Measurements from ENCODE around the gene STK10.
"Not testable (repeated sequence)": the region's sequence is repeated elsewhere in the genome, so short reads cannot be mapped to it uniquely, and the experiment has no call there.

The STK10 gene

DNA sequence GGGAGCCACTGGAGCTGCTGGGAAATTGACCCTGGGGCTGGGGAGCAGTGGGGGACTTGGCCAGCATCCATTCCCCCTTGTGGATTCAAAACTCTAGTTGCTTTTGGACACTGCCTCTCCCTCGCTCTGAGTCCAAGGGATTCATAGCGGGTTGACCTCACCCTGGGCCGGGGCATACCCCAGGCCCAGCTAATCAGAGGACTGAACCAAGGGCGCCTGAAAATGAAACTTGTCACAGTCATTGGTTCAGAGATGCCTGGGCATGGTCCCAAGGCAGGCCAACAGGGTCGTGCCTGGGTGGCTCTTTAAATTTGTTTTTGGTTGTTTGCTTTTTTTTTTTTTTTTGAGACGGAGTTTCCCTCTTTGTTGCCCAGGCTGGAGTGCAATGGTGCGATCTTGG is 22.6 kb downstream of the STK10 start:
- no peak for DNase-seq

DNA sequence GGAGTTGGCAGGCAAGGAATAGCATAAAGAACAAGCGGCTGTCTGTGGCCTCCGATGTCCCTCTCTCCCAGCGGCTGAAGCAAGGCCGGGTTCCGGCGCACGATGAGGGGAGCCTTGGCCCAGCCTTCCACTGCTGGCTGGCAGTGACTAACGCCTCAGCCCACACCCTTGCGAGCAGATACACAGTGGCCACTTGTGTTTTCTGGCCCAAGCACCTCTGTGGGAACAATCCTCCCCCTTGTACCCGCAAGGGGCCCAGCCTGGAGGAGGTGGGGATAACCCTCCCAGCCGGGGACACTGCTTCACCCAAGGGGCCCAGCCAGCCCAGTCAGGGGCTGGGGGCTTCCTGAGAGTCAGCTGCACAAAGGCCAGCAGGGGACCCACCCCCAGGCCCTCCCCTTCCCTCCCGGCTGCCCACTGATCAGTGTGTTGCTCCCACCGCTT is 23.2 kb downstream of the STK10 start:
- DNase-seq, result no peak

DNA sequence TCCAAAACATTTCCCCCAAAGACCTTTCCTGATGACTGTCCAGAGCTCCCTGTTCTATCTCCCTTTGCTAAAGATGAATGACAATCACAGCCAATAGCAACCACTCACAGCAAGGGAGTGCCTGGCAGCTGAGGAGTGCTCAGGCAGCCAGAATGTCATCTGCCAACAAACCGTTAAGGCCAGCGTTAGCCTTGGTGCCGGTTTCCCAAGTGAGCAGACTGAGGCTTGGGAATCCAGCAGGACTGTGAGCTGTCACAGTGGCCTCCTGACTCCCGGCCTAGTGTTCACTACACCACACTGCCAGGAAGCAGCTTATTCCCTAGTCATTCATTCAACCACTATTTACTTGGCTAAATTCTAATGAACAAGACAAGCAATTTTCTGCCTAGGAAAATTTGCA is 24.7 kb downstream of the STK10 start:
- DNase-seq, result no peak

DNA sequence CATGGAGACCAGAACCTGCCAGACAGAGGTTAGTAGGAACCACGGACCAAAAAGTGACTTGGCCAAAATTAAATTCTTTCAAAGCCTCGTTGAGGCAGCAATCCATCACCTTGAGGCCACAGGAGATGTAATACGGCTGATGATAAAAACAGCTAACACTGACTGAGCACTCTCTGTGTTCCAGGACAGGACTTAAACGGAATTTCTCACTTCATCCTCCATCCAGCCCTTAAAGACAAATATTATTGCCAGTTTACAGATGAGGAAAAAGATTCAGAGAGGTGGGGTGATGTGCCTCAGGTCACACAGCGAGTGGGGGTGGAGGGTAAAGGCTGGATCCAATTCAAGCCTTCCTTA is 25.1 kb downstream of the STK10 start:
- DNase-seq, result no peak

DNA sequence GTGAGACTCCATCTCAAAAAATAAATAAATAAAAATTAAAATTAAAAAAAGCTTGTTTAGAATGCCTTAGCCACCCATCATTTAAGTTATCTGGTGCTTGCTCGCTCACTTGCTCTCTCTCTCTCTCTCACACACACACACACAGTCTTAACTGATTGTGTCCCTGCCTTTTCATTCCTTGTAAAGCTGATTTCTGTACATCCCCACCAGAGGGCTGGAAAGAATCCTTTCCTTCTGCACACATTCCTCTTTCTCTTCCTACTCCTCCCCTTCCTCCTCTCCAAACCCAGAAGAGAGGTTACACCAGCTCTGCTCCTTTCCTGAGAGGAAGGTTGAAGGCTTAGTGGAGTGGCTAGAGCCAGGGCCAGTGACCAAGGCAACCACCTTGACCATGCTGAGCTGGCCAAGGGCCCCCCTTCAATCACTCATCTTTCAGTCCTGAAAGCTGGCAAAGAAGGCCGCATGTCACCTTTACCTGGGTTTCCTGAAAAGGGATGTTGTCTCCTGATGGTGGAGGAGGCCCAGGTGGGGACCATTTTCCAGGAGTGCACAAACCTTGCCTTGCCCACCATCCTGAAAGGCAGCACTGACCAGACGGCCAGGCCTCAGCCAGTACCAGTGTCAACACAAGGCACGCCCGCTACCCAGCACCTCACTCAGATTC is 25.6 kb downstream of the STK10 start:
- no peak for DNase-seq

DNA sequence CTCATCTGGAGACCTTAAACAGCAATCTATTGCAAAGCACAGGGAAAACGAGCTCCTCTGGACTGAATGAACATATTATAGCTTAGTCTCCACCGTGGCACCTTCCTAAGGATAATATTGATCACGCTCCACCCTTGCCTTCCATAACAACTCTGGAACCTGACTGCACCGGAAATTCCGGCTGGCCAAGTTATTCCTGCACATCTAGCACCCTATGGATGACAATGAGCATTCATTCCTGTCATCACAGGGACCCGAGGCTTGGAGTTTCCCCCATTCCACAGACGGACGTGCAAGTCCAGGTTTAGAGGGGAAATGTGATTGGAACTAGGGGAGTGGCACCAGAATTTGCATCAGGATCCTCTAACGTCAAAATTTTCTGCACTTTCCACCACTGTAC is 27.5 kb downstream of the STK10 start:
- DNase-seq, result no peak

DNA sequence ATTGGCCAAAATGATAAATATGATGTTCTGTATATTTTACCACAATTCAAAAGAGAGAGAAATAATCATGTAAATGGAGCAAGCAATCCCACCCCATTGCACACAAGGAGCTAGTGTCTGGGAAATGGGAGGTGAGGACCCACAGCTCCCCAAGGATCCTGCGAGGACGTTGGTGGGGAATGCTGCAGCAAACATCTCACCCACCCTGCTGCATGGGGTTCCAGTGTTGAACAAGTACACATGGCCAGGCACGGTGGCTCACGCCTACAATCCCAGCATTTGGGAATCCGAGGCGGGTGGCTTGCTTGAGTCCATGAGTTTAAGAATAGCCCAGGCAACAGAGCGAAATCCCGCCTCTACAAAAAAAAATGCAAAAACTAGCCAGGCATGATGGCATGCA is 29.0 kb downstream of the STK10 start:
- DNase-seq, result no peak

DNA sequence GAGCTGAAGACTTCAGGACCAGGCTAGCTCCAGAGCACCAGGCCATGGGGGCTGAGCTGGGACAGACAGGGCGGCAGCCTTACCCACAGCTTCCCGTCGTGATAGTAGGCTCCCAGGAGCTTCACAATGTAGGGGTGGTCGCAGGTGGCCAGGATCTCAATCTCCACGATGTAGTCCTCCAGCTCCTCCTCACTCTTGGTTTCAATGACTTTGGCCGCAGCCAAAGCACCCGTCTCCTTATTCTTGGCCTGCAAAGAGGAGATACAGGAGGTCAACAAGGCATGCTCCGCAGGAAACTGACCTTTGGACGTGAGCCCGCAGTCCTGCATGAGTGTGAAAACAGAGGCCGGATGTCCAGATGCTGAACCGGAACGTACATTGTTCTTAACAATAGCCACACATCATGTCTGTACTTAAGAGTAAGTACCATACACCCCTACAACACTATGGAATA is 31.5 kb downstream of the STK10 start:
- no peak for DNase-seq

DNA sequence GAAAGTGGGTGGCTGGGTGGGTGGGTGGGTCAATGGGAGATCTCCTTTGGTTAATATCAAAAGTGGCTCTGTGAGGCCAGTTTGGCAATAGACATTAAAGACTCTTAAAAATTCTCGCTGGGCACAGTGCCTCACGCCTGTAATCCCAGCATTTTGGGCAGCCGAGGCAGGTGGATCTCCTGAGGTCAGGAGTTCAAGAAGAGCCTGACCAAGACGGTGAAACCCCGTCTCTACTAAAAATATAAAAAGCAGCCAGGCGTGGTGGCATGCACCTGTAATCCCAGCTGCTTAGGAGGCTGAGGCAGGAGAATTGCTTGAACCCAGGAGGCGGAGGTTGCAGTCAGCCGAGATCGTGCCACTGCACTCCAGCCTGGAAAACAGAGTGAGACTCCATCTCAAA is 32.9 kb downstream of the STK10 start:
- not testable (repeated sequence) for DNase-seq

DNA sequence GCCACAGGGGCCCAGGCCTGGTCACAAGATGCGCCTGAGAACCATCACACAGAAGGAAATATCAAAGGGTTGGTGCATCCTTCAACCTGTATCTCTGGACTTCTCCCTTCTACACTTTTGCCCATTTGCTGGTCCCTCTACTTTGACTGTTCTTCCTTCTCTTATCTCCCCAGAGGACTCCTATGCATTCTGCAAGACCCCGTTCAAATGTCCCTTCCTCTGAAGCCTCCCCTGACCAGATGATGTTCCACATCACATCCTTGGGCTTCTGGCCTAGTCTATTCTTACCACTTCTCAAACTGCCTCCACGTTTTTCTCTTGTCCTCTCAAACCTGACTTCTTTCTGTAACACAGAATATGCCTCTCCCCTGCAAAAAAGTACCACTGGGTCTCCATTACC is 34.3 kb downstream of the STK10 start:
- DNase-seq, result no peak

DNA sequence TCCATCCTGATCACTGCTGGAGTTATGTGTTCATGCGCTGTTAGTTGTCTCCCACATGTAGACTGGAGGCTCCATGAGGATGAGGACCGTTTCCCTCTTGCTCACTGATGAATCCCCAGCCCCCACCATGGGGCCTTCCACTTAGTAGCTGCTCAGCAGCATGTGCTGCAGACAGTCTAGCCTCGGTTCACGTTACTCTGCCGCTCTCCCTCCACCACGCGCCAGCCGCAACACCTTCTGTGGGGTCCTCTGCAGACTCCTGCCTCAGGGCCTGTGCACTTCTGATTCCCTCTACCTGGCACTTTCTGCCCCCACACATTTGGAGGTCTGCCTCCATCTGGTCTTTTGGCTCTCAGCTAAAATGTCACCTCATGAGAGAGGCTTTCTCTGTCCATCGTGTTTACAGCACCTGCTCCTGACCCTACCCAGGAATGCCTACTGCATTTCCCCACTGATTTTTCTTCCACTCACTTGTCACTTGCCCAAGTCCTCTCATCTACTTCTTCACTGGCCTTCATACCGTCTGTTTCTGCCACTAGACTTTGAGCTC is 36.3 kb downstream of the STK10 start:
- no peak for DNase-seq

DNA sequence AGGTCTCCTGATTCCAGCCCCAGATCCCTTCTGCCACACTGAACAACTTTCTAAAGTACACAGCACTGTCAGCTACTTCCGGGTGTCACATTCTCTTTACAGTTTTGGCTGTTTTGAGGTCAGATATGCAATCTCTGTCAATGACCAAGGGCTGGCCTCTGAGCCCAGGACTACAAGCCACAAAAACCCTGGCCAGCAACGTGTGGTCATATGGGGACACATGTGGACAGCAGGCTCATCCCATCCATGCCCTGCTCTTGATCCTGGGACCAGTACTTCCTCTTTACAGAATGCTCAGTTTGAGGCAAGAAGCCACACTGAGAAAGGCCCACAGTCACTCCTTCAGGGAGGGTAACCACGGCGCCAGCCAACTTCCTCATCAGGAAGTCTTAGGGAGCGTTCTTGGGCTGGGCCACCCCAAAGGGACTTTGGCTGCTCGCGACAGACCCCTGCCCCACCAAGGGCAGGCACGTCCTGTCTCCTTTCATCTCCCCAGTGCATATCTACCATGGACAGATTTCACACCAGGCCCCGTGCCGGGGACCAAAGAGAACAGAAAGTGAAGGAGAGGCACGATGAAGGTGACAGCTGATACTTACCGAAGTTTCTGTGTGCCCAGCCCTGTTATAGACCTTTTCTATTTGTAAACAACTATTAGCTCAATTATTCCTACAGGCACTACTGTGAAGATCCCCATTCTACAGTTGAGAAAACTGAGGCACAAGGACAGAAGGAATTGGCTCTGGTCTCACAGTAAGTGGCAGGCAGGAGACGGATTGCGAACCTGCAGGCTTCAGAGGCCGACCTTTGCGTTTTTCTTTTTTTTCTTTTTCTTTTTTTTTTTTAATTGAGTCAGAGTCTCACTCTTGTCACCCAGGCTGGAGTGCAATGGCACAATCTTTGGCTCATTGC is 37.3 kb downstream of the STK10 start:
- DNase-seq, result peak in 2 of 5 donors; percentile 5 to 33

DNA sequence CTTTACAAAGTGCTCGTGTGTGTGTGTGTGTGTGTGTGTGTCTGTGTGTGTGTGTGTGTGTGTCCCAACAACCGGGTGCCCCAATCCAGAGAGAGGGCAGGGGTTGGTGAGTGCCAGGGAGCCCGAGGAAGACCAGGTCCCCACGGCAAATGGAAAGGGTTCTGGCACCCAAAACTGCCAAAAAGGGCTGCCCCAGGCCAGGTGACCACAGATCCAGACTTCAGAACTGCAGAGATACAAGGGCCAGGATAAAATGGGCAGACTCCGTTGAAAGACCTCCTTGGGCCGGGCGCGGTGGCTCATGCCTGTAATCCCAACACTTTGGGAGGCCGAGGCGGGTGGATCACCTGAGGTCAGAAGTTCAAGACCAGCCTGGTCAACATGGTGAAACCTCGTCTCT is 38.5 kb downstream of the STK10 start:
- not testable (repeated sequence) for DNase-seq

DNA sequence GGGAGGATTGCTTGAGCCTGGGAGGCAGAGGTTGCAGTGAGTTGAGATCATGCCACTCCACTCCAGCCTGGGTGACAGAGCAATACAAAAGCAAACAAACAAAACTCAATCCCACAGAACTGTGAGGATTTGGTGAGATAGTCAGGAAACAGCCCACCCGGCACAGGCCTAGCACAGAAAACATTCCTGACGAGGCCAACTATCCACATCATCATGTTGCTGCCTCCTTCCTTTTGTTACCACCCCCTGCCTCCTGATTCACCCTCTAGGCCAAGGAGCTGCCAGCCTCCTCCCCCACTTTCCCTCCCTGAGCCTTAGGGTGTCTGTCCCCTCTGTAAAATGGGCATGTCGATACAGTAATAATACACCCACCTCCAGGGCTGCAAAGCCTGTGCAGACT is 39.0 kb downstream of the STK10 start:
- no peak for DNase-seq

DNA sequence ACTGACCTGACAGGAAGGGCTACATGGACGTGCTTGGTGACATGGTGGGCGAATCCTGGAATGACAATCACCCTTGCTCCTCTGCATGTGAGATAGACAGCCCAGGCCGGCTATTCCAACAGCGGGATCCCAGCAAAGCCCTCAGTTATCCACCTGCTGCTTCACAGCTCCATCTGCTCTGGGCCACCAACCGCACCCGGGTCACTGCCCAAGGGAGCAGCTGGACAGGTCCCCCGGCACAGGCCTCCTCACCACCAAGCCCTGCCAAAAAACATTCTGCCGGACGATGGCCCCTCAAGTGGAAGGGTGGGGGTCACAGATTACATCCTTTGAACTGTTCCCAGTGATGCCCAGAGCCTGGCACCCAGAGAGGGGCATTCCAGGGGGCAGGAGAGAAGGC is 39.6 kb downstream of the STK10 start:
- no peak for DNase-seq

DNA sequence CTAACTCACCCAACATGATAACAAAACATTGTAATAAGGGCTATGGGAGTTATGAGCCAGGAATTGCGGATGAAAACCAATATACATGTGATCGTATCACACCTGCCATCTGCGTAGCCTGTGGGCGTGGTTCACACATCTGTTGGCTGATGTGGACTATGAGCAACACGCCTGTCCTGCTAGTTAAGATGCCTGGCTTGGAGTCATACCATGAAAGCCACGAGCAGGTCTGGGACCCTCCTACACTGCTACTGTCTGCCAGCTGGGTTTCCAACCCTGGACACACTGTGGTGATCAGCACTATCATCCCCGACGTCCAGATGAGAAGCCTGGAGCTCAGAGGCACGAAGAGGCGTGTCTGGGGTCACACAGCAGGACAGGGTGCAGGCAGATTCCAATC is 40.2 kb downstream of the STK10 start:
- no peak for DNase-seq

DNA sequence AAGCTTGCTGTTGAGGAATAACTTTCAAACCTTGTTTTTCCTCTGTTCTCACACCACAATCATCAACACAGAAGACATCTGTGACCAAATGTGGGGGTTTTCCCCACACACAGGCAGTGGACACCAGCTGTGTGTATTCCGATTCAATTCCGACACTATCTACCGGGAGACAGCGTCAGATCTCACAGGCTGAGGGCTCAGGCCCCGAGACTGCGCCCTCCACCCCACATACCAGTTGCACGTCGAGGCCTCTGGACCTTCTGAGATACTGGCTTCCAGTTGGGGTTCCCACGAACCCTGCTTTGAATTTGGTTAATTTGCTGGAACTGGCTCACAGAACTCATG is 41.3 kb downstream of the STK10 start:
- DNase-seq, result no peak

DNA sequence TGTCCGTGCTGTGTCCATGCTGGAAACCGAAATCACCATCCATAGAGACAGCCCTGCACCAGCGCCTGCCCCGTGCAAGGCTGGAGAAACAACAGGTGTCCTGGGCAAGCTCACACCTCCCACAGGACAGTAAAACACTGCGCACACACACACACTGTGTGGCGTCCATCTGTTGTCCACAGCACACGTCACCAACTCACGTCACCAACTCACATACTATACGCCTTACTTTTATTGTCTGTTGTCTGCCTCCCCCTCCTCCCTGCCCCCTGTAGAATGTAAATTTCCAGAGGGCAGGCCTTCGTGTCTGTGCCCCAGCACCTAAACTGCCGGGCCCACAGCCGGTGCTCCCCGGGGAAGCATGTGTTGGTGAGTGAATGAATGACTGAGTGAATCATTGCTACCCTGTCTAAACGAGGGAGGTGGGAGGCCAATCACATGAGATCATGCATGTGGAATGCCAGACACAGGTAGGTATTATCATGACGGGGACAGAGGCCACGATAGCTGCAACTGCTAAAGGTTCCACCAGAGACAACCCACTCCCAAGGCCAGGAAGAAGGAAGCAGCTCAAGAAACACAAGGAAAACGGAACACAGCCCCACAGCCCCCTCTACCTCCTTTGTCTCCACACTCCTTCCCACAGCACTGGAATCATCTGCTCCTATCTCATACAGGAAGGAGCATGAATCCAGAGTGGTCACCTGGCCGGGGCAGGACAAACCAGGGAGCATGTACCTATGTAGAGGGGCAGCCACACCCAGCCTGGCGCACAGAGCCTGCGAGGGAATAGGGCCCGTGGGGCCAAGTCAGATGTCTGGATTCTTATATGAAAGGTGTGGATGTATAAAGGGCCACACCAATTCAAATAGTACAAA is 41.9 kb downstream of the STK10 start:
- DNase-seq, result no peak

DNA sequence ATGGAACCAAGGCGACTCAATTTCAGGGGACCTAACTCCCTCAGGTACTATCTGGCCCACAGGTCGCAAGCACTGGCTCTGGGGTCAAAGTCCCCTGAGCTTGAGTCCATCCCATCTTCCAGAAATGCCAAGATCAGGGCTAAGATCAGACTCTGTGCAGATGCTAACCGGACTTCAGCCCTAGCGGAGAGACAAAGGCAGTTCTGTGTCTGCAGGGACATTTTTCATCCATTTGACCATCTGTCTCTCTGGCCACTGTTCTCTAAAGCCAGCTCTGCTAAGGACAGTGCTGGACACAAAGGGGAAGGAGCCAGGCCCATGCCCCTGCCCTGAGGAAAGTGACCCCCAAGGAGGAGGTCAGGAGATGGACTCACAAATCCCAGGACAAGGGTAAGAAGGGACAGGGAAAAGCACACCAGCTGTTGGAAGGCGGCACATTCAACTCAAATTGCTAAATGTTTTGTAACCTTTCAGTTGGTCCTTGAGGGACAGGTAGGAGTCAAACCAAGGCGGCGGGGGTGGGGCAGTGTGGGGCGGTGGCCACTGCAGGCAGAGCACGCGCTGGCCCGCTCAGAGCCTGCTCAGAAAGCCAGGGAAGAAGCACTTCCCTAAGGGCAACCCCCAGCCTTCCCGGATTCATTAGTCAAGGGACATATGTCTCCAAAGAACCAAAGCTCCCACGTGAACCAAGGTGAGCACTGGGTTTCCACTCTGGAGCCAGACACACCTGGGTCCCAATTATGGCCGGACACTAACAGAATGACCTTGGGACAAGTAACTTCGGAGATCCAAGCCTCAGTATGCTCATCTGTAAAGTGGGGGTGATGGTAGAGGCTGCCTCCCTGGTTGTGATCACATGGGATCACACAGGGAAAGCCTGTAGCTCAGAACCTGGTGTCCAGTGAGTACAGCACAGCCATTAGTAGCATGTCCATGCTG is 42.8 kb downstream of the STK10 start:
- DNase-seq, result no peak

DNA sequence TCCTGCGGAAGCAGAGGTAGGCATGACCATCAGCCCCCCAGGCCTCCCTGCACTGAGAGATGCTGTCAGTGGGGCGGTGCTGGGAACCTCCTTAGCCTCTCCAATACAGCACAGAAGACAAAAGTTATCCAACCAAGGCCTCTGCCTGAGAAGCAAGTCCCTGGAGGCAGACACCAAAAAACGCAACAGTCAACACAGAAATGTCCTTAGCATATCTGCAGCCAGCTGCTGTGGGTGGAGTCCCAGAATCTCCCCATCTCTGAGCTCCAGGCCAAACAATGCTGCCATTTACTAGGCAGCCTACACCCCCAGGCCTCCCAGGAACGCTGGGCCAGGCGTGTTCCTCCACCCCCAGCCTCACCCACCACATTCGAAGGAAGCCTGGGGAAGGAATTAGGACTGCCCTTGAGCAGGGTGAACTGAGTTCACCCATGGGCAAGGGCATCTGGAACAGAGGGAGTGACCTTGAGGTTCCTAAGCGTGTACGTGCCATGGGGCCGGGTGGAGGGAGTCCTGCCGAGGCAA is 43.7 kb downstream of the STK10 start:
- DNase-seq, result no peak

DNA sequence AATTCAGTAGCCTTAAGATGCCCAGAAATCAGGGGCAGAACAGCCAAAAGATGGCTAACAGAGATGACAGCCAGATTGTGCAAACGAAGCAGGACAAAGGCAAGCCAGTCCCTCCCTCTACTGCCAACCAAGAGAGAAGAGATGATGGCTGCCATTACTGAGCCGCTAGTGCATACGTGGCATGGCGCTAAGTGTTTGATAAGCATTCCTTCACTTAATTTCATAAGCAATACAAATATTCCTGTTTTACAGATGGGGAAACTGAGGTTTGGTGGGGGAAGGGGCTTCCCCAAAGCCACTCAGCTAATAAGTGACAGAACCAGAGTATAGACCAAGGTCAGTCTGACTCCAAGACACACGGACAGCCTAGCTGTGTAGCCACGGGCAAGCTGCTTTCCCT is 44.1 kb downstream of the STK10 start:
- DNase-seq, result no peak

All from T-helper 1 cell (primary cell).